KMS-11 (cell line): ENCODE measurements around the gene ROR1.

Experiments
- H2AFZ ChIP-seq: fragments of 200-600 bp; sonication (generic); 2 replicates; pipeline ENCODE4 v1.6.1; 2016; ENCODE audit warnings: antibody characterized with exemption, mixed run types, low read depth
- H3K27ac ChIP-seq: fragments of 200-600 bp; sonication (generic); 2 replicates; pipeline ENCODE4 v1.6.1; 2016; ENCODE audit warnings: mild to moderate bottlenecking, mixed run types
- H3K27me3 ChIP-seq: fragments of 200-600 bp; sonication (generic); 2 replicates; pipeline ENCODE4 v1.6.1; 2017; ENCODE audit warnings: mild to moderate bottlenecking, low read depth, mixed run types, moderate library complexity; ENCODE audit not compliant: insufficient read depth
- H3K36me3 ChIP-seq: fragments of 200-600 bp; sonication (generic); 2 replicates; pipeline ENCODE4 v1.6.1; 2017; ENCODE audit warnings: mild to moderate bottlenecking, mixed run types; ENCODE audit not compliant: insufficient read depth
- H3K4me1 ChIP-seq: fragments of 200-600 bp; sonication (generic); 2 replicates; pipeline ENCODE4 v1.6.1; 2016; ENCODE audit warnings: mild to moderate bottlenecking, low read depth, mixed run types; ENCODE audit not compliant: poor library complexity, severe bottlenecking
- H3K4me2 ChIP-seq: fragments of 200-600 bp; sonication (generic); 2 replicates; pipeline ENCODE4 v1.7.0; 2016; ENCODE audit warnings: mild to moderate bottlenecking, mixed run types
- H3K4me3 ChIP-seq: fragments of 200-600 bp; sonication (generic); IDR thresholded peaks from 2 replicates; pipeline ENCODE4 v1.6.1; 2017; ENCODE audit warnings: low read depth, low read length, mixed read lengths; ENCODE audit not compliant: insufficient read depth
- H3K79me2 ChIP-seq: fragments of 200-600 bp; sonication (generic); 2 replicates; pipeline ENCODE4 v1.6.1; 2016; ENCODE audit warnings: low read depth, mixed run types; ENCODE audit not compliant: insufficient read depth
- H3K9ac ChIP-seq: fragments of 200-600 bp; sonication (generic); 2 replicates; pipeline ENCODE4 v1.6.1; 2016; ENCODE audit warnings: mild to moderate bottlenecking, mixed run types
- H4K20me1 ChIP-seq: fragments of 200-600 bp; sonication (generic); 2 replicates; pipeline ENCODE4 v1.6.1; 2016; ENCODE audit warnings: mild to moderate bottlenecking, mixed run types; ENCODE audit not compliant: insufficient read depth
- CTCF ChIP-seq: fragments of 200-600 bp; sonication (generic); conservative IDR thresholded peaks from 2 replicates; pipeline ENCODE4 v1.6.1; 2017; ENCODE audit warnings: low read depth, mild to moderate bottlenecking, antibody characterized with exemption, low read length, moderate library complexity, mixed read lengths

The ROR1 gene

GRCh38 chr1:63981408-63981773, 207.6 kb downstream of the ROR1 start:
- H3K4me3 ChIP-seq = no peak overlapping the region
- no peak overlapping the region for H3K4me2 ChIP-seq
- no peak overlapping the region for H3K27ac ChIP-seq
- H3K27me3 ChIP-seq = no peaks in the 10 kb centered on the region
- no peak for TF ChIP-seq CTCF
- H3K9ac ChIP-seq = no peak overlapping the region
- peaks cover 13% of the 10 kb centered on the region for H3K4me1 ChIP-seq
- no peak overlapping the region for H2AFZ ChIP-seq
- no peaks in the 10 kb centered on the region for H4K20me1 ChIP-seq
- no peaks in the 10 kb centered on the region for H3K36me3 ChIP-seq
- H3K79me2 ChIP-seq = no peaks in the 10 kb centered on the region

GRCh38 chr1:63982201-63982600, 208.4 kb downstream of the ROR1 start:
- Histone ChIP-seq H3K36me3 (no peaks in the 10 kb centered on the region), H3K4me3 (no peak overlapping the region), H3K4me1 (peaks cover 13% of the 10 kb centered on the region), H3K27ac (no peak overlapping the region), H3K79me2 (no peaks in the 10 kb centered on the region), H3K9ac (no peak overlapping the region), H3K4me2 (no peak overlapping the region), H2AFZ (no peak overlapping the region), H4K20me1 (no peaks in the 10 kb centered on the region), H3K27me3 (no peaks in the 10 kb centered on the region)
- no peak for TF ChIP-seq CTCF

- Histone ChIP-seq H4K20me1 (no peaks in the 10 kb centered on the region), H3K4me3 (no peak overlapping the region), H2AFZ (no peak overlapping the region), H3K79me2 (no peaks in the 10 kb centered on the region), H3K4me2 (no peak overlapping the region; the same call in 1 of the 2 replicates), H3K9ac (no peak overlapping the region), H3K36me3 (no peaks in the 10 kb centered on the region), H3K27ac (no peak overlapping the region), H3K4me1 (peaks cover 13% of the 10 kb centered on the region), H3K27me3 (no peaks in the 10 kb centered on the region)
- TF ChIP-seq CTCF = no peak
Measured at GRCh38 chr1:63983391-63984256, 209.8 kb downstream of the ROR1 start.

- no peaks in the 10 kb centered on the region for H3K79me2 ChIP-seq
- no peaks in the 10 kb centered on the region for H4K20me1 ChIP-seq
- no peak overlapping the region; the same call in 1 of the 2 replicates for H3K4me2 ChIP-seq
- no peak for TF ChIP-seq CTCF
- no peak overlapping the region for H3K27ac ChIP-seq
- peaks cover 13% of the 10 kb centered on the region for H3K4me1 ChIP-seq
- H3K9ac ChIP-seq = no peak overlapping the region
- no peaks in the 10 kb centered on the region for H3K27me3 ChIP-seq
- no peak overlapping the region for H3K4me3 ChIP-seq
- H3K36me3 ChIP-seq = no peaks in the 10 kb centered on the region
- no peak overlapping the region for H2AFZ ChIP-seq
Measured at GRCh38 chr1:63984257-63984929, 210.6 kb downstream of the ROR1 start.
